ENCODE results near the gene SLC8A2.

The SLC8A2 gene

DNA sequence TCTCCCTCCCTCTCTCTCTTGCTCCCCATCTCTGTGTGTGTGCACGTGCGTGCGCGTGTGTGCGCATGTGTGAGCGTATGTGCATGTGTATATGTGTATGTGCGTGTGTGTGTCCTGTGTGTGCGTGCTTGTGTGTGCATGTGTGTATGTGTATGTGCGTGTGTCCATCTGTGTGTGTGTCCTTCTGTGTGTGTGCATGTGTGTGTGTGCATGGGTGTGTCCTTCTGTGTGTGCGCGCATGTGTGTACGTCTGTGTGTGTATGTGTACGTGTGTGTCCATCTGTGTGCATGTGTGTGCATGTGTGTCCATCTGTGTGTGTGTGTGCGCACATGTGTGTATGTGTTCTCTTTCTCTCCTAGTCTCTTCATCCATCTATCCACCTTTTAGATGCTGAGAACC lies 12.2 kb downstream of the SLC8A2 start:
- no peak for DNase-seq (ENCODE audit: low spot score)

DNA sequence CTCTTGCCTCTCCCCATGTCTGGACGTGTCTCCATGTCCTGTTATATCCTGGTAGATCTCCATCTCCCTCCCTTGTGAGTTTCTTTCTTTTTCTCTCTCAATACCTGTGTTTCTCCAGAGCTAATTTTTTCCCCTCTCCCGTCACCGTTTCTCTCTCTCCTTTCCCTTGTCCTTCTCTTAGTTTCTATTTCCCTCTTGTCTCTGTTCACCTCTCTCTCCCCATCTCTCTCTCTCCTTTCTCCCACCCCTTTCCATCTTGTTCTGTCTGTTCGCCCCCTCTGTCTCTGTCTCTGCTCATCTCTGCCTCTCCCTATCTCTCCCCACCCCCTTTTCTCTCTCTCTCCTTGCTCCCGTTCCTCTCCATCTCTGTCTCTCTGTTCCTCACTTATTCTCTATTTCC lies 13.0 kb downstream of the SLC8A2 start:
- no peak for DNase-seq (ENCODE audit: low spot score)

DNA sequence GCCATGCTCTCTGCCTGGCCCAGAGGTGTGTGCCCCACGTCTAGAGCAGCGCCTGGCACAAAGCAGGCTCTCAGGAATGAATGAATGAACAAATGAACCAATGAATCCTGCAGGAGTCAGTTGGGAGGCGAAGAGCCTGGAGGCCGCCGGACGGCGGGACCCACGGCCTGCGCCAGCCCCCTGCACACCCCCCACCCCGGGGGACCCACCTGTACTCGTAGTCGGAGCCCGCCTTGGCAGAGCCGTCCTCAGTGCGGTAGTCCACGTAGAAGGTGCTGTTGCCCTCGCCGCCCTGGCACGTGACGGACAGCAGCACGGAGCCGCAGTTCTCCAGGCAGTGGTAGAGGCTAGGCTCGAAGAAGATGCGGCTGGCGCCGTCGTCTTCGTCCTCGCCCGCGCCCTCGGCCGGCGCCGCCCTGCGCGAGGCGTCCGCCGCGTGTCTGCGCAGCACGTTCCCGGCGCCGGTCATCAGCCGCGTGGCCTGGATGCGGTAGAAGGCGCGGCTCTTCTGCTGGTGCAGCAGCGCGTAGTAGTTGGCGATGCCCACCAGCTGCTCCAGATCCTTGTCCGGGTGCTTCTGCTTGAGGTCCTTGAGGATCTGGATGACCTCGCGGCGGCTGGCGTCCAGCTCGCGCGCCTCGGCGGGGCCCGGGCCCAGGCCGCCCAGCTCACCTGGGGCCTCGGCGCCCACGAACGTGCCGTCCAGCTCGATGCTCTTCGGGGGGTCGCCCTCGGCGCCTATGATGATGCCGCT lies 14.8 kb downstream of the SLC8A2 start:
- no peak for DNase-seq (ENCODE audit: low spot score)

DNA sequence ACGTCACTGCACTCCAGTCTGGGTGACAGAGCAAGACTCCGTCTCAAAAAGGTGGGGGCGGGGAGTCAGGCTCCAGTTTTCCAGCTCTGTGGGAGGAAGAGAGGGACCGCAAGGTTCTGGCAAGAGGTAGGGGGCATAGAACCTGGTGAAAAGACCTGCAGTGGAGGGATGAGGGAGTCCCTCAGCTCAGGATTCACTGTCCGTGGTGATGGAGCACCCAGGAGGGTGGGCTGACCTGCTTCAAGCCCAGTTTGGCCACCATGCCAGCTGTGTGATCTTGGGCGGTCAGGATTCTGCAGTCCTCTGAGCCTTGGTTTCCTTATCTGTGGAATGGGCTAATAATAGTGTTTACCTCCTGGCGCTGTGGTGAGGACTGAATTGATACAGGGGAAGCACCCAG lies 21.2 kb downstream of the SLC8A2 start:
- DNase-seq (ENCODE audit: low spot score) = no peak

DNA sequence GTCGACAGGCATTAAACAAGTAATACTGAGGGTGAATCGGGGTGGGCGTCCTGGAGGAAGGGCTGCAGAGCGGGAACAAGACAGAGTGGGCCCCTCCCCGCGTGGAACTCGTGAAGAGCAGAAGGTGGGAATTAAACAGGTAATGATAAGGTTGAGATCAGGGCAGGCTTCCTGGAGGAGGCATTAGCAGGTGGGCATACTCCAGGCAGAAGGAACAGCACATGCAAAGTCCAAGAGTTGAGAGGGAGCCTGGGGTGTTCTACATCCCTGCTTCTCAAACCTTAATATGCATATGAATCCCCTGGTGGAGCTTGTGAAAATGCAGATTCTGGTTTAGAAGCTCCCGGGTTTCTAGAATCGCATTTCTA lies 23.3 kb downstream of the SLC8A2 start:
- DNase-seq (ENCODE audit: low spot score) = no peak

DNA sequence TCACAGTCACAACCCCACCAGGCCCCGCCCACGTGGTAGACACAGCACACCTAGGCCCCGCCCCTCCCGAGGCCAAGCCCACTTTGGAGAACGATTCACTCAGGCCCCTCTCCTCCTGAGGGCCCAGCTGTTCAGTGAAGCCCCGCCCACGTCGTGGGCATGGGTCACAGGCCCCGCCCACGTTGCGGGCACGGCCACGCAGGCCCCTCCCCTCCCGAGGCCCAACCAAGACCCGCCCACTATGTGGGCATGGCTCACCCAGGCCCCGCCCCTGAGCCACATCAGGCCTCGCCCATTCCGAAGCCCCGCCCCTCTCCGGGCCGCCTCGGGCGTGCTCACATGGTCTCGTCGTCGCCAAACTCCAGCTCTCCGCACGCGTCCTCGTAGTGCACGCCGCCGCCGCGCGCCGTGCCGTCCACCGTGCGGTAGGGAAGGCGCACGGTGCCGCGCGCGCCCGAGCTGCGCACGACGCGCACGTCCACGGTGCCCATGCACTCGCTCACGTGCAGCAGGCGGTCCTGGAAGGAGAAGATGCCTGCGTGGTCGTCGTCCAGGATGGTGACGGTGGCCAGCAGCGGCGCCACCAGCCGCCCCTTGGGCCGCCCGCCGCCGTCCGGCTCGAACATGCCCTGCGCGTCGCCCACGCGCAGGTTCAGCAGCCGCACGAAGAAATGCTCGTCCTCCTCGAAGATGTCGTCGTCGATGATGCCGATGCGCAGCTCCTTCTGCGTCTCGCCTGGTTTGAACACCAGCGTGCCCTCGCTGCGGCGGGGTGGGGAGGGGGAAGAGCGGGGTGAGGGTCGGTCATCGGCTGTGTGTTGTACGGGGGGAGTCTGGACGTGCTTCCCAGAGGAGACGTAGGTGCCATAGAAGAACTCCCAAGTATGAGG lies 24.0 kb downstream of the SLC8A2 start:
- DNase-seq (ENCODE audit: low spot score) = peak; percentile 67

DNA sequence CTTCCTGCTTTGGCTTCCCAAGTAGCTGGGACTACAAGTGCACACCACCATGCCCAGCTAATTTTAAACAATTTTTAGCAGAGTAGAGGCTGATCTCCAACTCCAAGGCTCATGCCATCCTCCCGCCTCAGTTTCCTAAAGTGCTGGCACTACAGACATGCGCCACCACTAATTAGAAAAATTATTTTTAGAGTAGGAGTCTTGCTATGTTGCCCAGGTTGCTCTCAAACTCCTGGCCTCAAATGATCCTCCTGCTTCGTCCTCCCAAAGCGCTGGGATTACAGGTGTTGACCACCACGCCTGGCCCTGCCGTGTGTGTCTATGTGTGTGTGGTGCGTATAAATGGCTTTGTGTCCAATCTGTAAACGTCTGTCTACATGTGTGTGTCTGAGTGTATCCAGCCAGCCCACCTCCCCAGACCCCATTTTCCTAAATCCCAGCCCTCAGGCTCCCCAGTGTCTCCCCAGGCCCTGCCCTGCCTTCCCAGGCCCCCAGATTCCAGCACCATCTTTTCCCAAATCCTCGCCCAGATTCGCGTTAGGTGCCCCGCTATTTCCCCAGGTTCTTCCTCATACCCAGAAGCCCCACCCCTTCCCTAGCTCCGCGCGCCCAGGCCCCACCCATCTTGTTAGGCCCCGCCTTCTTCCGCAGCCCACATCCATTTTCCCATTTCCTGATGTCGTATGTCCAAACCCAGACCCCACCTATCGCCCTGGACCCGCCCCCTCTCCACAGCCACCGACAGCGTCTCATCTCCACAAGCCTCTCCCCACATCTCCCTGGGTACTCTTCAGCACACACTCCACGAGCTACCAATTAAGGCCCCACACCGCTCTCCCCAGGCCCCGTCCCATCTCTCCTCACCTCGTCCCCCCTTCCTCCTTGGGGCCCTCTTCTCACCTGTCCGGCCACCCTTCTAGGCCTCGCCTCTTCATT lies 24.9 kb downstream of the SLC8A2 start:
- no peak for DNase-seq (ENCODE audit: low spot score)

DNA sequence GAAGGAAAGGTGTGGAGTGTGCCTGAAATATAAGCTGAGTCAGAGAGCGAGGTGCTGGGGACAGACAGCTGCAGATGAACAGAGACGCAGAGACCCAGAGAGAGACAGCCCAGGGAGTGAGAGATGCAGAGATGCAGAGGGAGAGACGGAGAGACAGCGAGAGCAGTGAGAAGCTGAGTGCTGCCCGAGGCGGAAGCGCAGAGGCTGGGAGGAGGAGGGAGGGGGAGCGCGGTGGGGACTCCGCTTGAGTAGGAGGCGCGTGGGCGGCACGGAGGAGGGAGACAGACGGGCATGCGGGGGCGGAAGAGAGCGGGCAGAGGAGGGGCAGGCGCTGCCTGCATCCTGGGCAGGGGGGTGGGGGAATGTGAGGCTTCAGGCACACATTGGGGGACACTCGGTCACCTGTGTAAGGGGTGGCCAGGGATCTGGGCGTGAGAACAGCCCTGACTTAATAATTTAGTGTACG lies 25.7 kb downstream of the SLC8A2 start:
- no peak for DNase-seq (ENCODE audit: low spot score)

DNA sequence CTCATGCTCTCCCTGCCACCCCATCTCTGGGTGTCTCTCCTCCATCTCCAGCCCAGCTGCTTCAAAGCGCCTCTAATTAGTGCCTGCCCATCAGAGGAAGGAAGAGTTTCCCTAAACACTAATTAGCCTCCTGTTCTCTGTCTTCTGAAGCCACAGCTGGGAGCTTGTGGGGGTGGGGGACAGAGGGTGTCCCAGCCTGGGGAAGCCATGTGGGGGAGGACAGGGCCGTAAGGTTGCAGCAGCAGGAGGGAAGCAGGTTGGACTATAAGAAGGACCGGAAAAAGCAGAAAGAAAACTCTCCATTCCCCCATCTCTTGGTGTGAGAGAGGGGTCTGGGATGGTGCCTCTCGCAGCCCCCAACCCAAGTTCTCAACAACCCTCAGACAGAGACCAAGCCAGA lies 26.2 kb downstream of the SLC8A2 start:
- DNase-seq (ENCODE audit: low spot score) = no peak

DNA sequence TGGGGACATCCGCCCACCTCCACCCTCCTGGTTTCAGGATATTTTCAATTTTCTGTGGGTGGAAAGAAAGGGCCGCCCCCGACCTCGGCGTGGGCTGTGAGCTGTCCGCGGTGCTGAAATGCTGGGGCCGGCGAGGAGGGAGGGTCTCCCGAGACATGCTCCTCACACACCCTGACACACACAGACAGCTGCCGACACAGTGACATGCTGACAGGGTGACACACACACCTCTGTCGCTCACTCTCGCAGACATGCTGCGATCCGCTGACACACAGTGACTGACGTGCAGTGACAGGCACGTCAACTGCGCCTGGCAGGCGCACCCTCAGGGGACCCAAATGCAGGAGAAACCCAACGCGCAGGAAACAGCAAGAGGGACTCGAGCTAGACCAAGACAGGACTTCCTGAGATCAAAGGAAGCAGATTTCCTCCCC lies 27.3 kb downstream of the SLC8A2 start:
- DNase-seq (ENCODE audit: low spot score) = no peak

DNA sequence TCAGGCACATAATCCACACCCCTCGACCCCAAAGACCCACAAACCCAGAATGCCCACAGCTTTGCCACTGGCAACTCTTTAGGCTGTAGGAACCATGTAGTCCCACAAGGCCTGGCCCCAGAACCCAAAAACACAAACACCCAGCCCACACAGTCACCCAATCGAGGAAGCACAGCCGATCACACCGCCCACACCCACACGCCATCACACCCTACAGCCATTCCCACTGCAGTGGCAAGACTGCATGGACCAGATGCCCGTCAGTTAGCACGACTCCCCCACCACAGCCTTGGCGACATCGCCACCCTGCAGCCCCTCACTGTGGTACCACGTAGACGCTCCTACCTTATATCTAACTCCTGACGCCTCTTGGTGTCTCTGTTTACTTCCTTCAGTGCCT lies 28.4 kb downstream of the SLC8A2 start:
- no peak for DNase-seq (ENCODE audit: low spot score)

DNA sequence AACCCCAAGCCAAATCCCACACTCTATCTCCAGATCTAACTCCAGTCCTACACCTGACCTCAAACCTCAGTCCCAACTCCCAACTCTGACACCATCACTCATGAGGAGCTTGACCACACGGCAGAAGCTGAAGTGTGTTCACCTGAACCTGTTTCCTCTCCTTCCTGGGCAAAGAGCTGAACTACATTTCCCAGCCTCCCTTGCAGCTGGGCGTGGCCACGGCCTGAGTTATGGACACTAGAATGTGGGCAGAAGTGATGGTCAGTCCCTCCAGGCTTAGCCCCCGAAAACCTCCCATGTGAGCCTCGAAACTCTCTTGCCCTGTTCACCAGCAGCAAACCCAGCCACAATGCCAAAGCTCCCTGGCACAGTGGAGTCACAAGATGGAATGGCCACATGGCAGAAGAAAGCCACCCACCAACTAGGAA lies 32.9 kb downstream of the SLC8A2 start:
- DNase-seq (ENCODE audit: low spot score) = no peak

DNA sequence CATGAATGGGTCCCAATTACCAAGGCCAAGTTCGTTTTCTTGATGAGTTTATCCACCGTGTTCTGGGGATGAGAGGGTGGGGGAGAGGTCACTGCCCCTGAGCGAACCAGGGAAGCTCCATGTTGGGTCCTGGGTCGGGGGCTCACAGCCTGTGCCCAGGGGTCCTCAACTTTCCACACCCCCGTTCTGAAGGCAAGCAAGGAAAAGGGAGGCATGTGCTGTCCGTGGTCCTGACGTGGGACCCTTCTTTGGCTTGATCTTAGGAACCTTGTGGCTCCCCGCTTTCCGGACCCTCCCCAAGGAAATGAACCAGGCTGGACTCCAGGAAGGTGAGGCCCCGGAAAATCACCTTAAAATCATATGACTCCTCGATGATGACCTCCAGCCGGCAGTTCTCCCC lies 34.2 kb downstream of the SLC8A2 start:
- no peak for DNase-seq (ENCODE audit: low spot score)

DNA sequence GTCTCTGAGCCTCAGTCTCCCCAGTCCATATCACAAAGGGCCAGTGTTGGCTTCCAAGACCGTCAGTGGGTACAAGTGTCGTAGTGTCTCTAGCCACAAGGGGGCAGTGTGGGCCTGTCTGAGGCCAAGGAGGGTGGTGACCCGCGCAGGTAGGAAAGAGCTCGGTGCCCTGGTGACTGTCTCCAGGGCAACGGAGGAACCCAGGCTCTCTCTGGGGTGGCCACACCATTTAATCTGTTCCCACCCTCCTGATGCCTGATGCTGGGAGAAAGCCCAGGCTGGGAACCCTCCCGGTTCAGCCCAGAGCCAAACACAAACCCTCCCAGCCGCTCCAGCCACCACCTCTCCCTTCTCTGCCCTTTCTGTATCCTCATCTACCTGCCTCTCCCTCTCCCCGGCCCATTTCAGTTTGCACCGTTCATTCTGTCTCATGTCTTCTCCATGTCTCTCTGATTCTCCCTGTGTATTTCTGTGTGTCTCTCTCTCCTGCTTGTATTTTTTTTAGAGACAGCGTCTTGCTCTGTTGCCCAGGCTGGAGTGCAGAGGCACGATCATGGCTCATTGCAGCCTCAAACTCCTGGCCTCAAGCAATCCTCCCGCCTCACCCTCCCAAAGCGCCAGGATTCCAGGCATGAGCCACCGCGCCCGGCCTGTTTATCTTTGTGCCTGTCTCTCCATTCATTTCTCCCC lies 34.8 kb downstream of the SLC8A2 start:
- peak; percentile 81 for DNase-seq (ENCODE audit: low spot score)

DNA sequence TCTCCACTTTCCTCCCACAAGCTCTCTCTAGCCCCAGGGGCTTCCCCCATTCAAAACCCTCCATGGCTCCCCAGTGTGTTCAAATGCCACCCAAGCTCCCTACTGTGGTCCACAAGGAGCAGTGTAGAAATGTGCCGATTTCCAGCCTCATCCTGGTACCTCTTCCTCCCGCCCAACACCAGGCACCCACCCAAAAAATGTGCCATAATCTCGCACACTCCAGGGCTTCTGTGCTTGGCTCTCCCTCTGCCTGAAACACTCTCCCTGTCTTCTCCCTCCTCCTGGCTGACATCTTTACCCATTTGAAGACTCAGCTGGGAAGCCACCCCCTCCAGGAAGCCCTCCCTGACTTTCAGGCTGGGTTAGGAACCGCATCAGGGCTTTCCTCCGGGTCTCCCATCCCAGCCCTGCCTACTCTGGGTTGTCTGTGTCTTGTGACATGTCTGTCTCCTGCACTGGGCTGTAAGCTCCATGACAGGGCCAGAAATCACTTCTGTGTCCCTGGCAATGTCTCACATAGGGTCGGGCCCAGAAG lies 35.7 kb downstream of the SLC8A2 start:
- DNase-seq (ENCODE audit: low spot score) = no peak

DNA sequence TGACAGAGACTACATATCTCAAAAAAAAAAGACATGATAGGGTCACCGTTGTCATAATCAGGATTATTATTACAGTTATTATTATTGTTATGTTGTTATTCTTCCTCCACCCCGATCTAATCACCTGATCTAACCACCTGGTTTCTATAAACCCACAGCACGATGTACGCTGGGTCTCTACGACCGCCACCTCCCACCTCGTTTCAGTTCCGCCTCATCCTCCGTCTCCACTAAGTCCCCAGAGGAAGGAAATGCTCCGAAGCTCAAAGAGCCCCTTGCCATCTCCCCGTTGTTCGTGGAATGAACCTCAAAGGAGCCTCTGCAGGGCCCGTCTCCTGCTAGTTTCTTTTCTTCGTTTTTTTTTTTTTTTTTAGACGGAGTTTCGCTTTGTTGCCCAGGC lies 36.5 kb downstream of the SLC8A2 start:
- no peak for DNase-seq (ENCODE audit: low spot score)

DNA sequence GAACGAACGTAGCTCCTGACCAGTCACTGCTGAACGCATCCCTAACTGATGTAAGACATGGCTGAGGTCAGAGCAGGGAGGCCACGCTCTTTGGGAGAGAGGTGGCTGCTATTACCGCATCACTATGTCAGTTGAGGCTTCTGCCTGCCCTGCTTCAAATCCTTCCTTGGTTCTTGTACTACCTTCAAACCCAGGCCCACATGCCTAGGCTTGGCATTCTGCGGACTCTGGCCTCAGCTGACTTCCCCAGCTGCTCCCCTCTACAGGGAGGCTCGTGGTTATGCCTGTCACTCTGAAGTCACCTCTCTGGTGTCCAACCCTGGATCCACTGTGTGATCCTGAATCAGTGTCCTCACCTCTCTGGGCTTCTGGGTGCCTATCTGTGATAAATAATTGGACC lies 37.6 kb downstream of the SLC8A2 start:
- DNase-seq (ENCODE audit: low spot score) = no peak

DNA sequence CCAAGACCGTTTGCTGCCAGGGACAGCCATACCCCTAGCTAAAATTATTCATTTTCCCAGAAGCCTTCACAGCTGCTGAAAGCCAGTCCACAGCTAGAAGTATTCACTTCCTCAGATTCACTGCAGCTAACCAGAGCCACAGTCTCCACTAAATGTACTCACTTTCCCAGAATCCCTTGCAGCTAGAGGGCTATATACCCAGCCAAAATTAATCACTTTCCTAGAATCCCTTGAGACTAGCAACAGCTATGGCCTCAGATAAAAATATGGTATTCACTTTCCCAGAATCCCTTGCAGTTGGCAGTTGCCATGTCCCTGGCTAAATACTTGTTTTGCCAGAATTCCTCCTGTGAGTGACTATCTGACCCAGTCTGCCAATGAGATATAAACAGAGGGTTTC lies 38.6 kb downstream of the SLC8A2 start:
- no peak for DNase-seq (ENCODE audit: low spot score)

DNA sequence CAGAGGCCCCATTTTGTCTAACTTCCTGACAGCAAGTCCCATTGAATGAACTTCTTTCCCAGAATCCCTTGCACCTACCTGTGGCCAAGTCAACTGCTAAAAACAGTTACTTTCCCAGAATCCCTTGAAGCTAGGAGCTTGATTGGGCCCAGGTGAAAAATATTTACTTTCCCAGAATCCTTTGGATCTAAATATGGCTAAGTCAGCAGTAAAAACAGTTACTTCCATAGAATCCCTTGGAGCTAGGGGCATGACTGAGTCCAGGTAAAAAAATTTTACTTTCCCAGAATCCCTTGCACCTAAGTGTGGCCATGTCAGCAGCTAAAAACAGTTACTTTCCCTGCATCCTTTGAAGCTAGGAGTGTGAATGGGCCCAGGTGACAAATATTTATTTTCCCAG lies 39.2 kb downstream of the SLC8A2 start:
- no peak for DNase-seq (ENCODE audit: low spot score)

DNA sequence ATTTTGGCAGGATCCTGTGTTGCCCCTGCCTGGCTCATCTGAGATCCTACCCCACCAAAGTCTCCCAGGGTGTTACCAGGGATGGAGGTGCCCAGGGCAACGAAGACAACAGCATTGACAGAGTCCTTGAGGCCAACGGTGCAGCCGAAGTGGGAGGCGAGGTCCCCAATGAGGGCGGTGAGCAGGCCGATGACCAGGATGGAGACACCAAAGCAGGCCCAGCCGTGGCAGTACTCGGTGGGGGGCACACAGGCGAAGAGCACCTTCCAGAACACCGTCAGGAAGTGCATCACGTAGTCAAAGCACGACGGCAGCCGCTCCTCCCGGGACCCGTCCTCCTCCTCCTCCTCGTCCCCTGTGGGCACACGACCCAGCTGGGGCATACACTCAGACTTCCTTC lies 39.6 kb downstream of the SLC8A2 start:
- no peak for DNase-seq (ENCODE audit: low spot score)

DNA sequence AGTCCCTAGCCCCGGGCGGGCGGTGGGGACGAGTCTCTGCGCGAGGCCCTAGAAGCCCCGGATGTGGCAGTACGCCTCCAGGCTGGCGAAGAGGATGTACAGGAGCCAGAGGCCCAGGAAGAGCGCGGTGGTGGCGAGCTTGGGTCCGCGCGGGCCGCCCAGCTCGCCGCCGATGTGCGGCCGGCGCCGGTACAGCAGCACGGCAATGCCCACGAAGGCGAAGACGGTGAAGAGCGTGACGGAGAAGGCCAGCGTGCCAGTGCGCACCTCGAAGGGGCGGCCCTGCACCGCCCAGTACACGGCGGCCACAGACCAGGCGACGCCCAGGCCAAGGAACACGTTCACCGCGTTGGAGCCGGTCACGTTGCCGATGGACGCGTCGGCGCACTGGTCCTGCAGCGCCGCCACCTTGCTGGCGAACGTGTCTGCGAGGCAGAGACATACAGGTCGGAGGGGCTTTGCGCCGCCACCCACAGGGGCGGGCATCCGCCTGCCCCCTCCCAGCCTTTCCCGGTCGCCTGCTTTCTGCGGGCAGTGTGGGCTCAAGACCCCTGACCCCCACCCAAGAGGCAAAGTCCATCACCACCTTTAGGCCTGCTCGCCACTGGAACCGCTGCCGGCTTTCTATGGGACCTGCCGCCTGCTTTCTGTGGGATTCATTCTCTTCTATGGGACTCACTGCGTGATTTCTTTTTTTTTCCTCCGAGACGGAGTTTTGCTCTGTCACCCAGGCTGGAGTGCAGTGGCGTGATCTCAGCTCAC lies 41.5 kb downstream of the SLC8A2 start:
- peak; percentile 65 for DNase-seq (ENCODE audit: low spot score)
